ENCODE data around the gene IGFLR1.

DNA sequence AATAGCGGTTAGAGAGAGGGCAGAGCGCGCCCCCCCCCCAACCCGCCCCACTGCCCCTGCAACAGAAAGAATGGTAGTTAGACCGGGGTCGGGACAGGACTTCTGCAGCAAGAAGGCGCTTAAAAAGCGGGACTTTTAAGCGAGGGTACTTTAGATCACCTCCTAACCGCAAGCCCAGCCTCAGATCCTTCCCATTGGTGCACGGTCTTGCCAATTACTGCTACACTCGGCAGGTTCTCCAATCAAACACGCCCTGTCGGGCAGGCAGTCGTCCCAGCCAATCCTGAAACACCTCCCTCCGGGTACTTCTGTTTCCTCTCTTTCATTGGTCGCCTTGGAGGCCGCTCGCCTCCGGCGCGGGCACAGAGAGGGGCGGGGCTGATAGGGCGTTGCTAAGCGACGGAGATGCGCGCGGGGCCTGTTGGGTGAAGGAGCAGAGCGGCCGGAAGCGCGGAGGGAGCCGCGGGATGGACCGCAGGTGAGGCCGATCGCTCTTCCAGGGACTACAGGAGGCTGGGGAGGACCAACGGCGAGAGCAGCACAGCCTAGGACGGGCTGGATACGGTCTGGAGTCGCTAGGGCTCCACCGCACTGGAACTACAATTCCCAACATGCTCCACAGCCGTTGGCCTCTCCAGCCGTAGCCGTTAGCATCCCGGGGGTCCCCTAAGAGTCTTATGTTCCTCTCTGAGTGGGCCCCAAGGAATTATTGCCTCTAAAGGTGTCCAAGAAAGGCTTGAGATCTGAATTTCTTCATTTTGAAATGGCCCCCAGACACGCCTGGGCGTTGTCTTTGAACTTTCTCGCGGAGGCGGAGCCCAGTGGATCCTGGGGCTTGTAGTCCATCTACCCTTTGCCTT, 15.7 kb upstream of the IGFLR1 start, which contains the start of gene PROSER3:
- TF ChIP-seq, protein P1, sequence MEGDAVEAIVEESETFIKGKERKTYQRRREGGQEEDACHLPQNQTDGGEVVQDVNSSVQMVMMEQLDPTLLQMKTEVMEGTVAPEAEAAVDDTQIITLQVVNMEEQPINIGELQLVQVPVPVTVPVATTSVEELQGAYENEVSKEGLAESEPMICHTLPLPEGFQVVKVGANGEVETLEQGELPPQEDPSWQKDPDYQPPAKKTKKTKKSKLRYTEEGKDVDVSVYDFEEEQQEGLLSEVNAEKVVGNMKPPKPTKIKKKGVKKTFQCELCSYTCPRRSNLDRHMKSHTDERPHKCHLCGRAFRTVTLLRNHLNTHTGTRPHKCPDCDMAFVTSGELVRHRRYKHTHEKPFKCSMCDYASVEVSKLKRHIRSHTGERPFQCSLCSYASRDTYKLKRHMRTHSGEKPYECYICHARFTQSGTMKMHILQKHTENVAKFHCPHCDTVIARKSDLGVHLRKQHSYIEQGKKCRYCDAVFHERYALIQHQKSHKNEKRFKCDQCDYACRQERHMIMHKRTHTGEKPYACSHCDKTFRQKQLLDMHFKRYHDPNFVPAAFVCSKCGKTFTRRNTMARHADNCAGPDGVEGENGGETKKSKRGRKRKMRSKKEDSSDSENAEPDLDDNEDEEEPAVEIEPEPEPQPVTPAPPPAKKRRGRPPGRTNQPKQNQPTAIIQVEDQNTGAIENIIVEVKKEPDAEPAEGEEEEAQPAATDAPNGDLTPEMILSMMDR (IDR thresholded peaks at IDR 0.05) = no peak
- TF ChIP-seq POLR2A (IDR thresholded peaks at IDR 0.05) = peak in 1 of 2 donors; percentile 63
